SK-N-SH treated with all-trans-retinoic acid at 6 μM for 48 hours (cell line): ENCODE measurements around the gene ADCY9.

Experiments used
- ATAC-seq: fragments of 200-7000 bp; cut with Tn5 transposase; 3 replicates; pipeline ENCODE4 v1.9.1; 2020; ENCODE audit warnings: mild to moderate bottlenecking, moderate library complexity
- ARNTL ChIP-seq: fragments of 450-650 bp; formaldehyde crosslinking; IDR thresholded peaks from 2 replicates; pipeline ENCODE4 v1.5.0; 2020; ENCODE audit warnings: low read depth, mild to moderate bottlenecking, moderate library complexity, borderline replicate concordance
- BACH2 ChIP-seq: fragments of 250-450 bp; sonication (Bioruptor Pico); IDR thresholded peaks from 2 replicates; pipeline ENCODE4 v1.9.0; 2021; ENCODE audit warnings: mild to moderate bottlenecking, borderline replicate concordance
- CSDC2 ChIP-seq: fragments of 250-450 bp; sonication (Bioruptor Pico); IDR thresholded peaks from 2 replicates; pipeline ENCODE4 v1.5.0; 2020; ENCODE audit warnings: mild to moderate bottlenecking, moderate library complexity
- CSRNP3 ChIP-seq: fragments of 250-450 bp; sonication (Bioruptor Pico); IDR thresholded peaks from 2 replicates; pipeline ENCODE4 v1.5.1; 2021; ENCODE audit warnings: mild to moderate bottlenecking, moderate library complexity
- GLIS3 ChIP-seq: fragments of 250-450 bp; sonication (Bioruptor Pico); IDR thresholded peaks from 2 replicates; pipeline ENCODE4 v1.5.0; 2020; ENCODE audit warnings: mild to moderate bottlenecking, moderate library complexity
- ISL1 ChIP-seq: fragments of 250-450 bp; sonication (Bioruptor Pico); IDR thresholded peaks from 2 replicates; pipeline ENCODE4 v2.1.2; 2022; ENCODE audit warnings: mild to moderate bottlenecking, moderate library complexity
- PATZ1 ChIP-seq: fragments of 250-450 bp; sonication (Bioruptor Pico); IDR thresholded peaks from 2 replicates; pipeline ENCODE4 v1.8.0; 2020; ENCODE audit warnings: mild to moderate bottlenecking, moderate library complexity, borderline replicate concordance
- POU6F1 ChIP-seq: fragments of 250-450 bp; sonication (Bioruptor Pico); IDR thresholded peaks from 2 replicates; pipeline ENCODE4 v1.8.0; 2021; ENCODE audit warnings: low read depth, mild to moderate bottlenecking, moderate library complexity, borderline replicate concordance
- RARB ChIP-seq: fragments of 250-450 bp; sonication (Bioruptor Pico); IDR thresholded peaks from 2 replicates; pipeline ENCODE4 v1.8.0; 2021; ENCODE audit warnings: mild to moderate bottlenecking, moderate library complexity
- SNAI2 ChIP-seq: fragments of 250-450 bp; sonication (Bioruptor Pico); IDR thresholded peaks from 2 replicates; pipeline ENCODE4 v1.5.0; 2020; ENCODE audit warnings: mild to moderate bottlenecking, moderate library complexity
- TCF4 ChIP-seq: fragments of 250-450 bp; sonication (Bioruptor Pico); IDR thresholded peaks from 2 replicates; pipeline ENCODE4 v1.8.0; 2021; ENCODE audit warnings: mild to moderate bottlenecking, moderate library complexity, borderline replicate concordance
- TSHZ2 ChIP-seq: fragments of 250-450 bp; sonication (Bioruptor Pico); IDR thresholded peaks from 2 replicates; pipeline ENCODE4 v1.5.0; 2020; ENCODE audit warnings: mild to moderate bottlenecking, moderate library complexity
- ZC3H10 ChIP-seq: fragments of 250-450 bp; sonication (Bioruptor Pico); IDR thresholded peaks from 2 replicates; pipeline ENCODE4 v1.5.1; 2021; ENCODE audit warnings: mild to moderate bottlenecking, moderate library complexity
- ZFP3 ChIP-seq: fragments of 250-450 bp; sonication (Bioruptor Pico); IDR thresholded peaks from 2 replicates; pipeline ENCODE4 v1.5.0; 2020; ENCODE audit warnings: mild to moderate bottlenecking, moderate library complexity
- ZFP30 ChIP-seq: fragments of 450-650 bp; formaldehyde crosslinking; IDR thresholded peaks from 2 replicates; pipeline ENCODE4 v1.5.0; 2022; ENCODE audit warnings: mild to moderate bottlenecking, moderate library complexity
- ZNF565 ChIP-seq: fragments of 450-650 bp; formaldehyde crosslinking; conservative IDR thresholded peaks from 2 replicates; pipeline ENCODE4 v1.5.0; 2020; ENCODE audit warnings: low read depth, mild to moderate bottlenecking, moderate library complexity
- ZNF8 ChIP-seq: fragments of 450-650 bp; formaldehyde crosslinking; IDR thresholded peaks from 2 replicates; pipeline ENCODE4 v1.5.0; 2020; ENCODE audit warnings: mild to moderate bottlenecking, moderate library complexity
- TF ChIP-seq, protein P1 (sequence below): fragments of 250-450 bp; sonication (Bioruptor Pico); IDR thresholded peaks from 2 replicates; pipeline ENCODE4 v1.5.1; 2020; ENCODE audit warnings: low read depth, mild to moderate bottlenecking, moderate library complexity

Gene ADCY9

DNA sequence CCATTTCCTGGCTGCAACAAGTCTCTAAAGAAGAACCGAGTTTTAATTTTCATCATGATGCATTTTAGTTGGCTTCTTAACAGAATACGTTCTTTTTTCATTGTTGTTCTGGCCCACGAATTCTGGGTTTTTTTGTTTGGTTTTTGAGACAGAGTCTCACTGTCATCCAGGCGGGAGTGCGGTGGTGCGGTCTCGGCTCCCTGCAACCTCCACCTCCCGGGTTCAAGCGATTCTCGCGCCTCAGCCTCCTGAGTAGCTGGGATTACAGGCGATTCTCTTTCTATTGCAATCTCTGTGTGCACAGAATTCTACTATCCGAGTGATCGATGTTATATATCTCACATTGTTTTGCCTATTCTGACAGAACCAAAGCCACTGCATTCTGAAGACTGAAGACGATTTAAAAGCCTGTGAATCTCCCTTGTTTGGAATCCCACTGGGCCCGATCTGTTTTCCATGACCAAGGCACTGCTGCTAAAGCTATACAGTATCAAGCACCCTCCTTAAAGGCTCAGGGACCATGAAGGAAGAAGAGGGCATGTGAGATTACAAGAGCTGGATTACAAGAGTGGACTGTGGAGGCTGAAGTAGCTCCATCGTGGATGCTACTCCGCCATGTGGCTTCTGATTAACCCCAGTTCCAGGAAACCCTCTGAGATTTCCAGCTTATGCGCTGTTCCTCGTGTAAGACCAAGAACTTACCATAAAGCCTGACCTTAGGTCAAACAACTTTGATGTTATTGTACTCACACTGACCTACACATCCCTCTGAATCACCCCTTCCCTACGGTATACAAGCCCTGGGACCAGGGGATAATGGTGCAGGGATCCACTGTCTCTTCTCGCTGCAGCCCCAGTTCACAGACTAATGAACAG lies 44.3 kb downstream of the ADCY9 start:
- ATAC-seq: no peak
- TF ChIP-seq BACH2 (CRISPR knock-in tag): no peak
- TF ChIP-seq RARB: no peak
- no peak for TF ChIP-seq SNAI2 (CRISPR knock-in tag)
- no peak for TF ChIP-seq PATZ1 (CRISPR knock-in tag)
- no peak for TF ChIP-seq CSDC2 (CRISPR knock-in tag)
- TF ChIP-seq, protein P1, sequence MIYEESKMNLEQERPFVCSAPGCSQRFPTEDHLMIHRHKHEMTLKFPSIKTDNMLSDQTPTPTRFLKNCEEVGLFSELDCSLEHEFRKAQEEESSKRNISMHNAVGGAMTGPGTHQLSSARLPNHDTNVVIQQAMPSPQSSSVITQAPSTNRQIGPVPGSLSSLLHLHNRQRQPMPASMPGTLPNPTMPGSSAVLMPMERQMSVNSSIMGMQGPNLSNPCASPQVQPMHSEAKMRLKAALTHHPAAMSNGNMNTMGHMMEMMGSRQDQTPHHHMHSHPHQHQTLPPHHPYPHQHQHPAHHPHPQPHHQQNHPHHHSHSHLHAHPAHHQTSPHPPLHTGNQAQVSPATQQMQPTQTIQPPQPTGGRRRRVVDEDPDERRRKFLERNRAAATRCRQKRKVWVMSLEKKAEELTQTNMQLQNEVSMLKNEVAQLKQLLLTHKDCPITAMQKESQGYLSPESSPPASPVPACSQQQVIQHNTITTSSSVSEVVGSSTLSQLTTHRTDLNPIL (CRISPR knock-in tag): no peak

DNA sequence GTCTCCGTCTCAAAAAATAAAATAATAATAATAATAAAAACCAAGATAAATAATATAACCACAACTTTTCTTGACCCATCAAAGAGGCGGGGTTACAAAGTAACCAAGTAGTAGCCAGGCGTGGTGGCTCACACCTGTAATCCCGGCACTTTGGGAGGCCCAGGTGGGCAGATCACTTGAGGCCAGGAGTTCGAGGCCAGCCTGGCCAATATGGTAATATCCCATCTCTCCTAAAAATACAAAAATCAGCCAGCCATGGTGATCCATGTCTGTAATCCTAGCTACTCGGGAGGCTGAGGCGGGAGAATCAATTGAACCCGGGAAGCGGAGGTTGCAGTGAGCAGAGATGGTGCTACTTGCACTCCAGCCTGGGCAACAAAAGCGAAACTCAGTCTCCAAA lies 45.3 kb downstream of the ADCY9 start:
- ATAC-seq: no peak
- TF ChIP-seq TSHZ2 (CRISPR knock-in tag) (no peak), ARNTL (CRISPR knock-in tag) (no peak), SNAI2 (CRISPR knock-in tag) (no peak), CSDC2 (CRISPR knock-in tag) (no peak), BACH2 (CRISPR knock-in tag) (no peak), PATZ1 (CRISPR knock-in tag) (no peak), ZC3H10 (CRISPR knock-in tag) (no peak), TCF4 (CRISPR knock-in tag) (no peak), ISL1 (CRISPR knock-in tag) (no peak), GLIS3 (CRISPR knock-in tag) (no peak), ZFP30 (CRISPR knock-in tag) (no peak), CSRNP3 (CRISPR knock-in tag) (no peak), ZNF565 (CRISPR knock-in tag) (no peak), ZFP3 (CRISPR knock-in tag) (no peak)

- peak; percentile 65 for ATAC-seq
- TF ChIP-seq ZFP30 (CRISPR knock-in tag): no peak
- TF ChIP-seq, all 23 proteins: peak for 0
Observed at GRCh38 chr16:4067262-4068001, 48.8 kb downstream of the ADCY9 start.

GRCh38 chr16:4064950-4065352 lies 51.3 kb downstream of the ADCY9 start:
- TF ChIP-seq PATZ1 (CRISPR knock-in tag) (no peak), ISL1 (CRISPR knock-in tag) (no peak), GLIS3 (CRISPR knock-in tag) (no peak), POU6F1 (no peak), ZNF565 (CRISPR knock-in tag) (no peak), ZNF8 (CRISPR knock-in tag) (no peak), TCF4 (CRISPR knock-in tag) (no peak)
- ATAC-seq: no peak
